ENCODE data around the gene NEMF.
"Not testable (repeated sequence)": the region's sequence is repeated elsewhere in the genome, so short reads cannot be mapped to it uniquely, and the experiment has no call there.

The NEMF gene

DNA sequence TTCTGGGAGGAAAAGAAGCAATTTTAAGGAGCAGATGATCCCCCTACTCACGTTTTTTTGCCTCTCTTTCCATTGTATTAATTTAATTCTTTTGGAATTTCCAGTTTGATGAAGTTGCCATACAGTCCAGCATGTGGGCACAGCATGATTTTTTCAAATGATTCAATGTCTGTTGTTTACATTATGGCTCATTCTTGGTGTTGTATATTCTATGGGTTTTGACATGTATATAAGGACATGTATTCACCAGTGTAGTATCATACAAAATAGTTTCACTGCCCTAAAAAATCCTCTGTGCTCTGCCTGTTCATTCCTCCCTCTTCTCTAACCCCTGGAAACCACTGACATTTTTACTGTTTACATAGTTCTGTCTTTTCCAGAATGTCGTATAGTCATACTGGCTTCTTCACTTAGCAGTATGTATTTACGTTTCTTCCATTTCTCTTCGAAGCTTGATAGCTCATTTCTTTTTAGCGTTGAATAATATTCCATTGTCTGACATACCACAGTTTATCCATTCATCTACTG lies 98.0 kb downstream of the NEMF start:
- no peak for DNase-seq (ENCODE audit: low read depth in 4 of 4, low spot score in 1 of 4)

DNA sequence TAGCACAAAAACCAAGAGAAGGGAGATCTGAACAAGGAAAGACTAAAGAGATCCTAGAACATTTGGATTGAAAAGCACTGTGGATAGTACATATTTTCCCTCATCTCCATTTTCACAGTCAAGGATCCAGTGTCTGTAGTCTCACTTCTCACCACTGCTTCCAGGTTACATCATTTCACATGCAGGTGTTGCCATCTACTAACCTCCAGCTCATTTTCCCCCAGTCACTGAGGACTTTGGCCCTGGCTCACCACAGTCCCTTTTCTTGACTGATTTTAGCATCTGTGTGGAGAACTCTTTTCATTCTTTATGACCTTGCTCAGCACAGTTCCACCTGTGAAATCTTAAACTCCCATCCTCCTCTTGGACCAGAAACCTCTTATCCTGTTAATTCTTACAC lies 106.1 kb downstream of the NEMF start:
- DNase-seq (ENCODE audit: low read depth in 4 of 4, low spot score in 1 of 4), result not testable (repeated sequence)

DNA sequence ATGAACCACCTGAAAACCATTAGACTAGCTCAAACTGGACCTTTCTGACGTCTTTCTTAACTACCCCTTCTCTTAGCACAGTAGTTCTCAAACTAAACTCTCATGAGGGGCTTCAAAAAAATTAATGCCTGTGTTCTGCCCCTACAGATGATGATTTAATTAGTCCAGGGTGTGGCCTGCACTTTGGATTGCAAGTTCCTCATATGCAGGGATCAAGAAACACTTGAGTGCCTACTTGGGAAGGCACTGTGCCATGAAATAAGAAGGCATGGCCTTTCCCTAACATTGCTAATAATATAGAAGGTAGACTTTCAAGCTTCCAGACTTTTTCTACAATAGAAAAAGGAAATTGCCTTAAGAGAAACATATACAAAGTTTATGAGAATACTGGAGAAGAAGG lies 107.4 kb downstream of the NEMF start:
- DNase-seq (ENCODE audit: low read depth in 4 of 4, low spot score in 1 of 4), result no peak

DNA sequence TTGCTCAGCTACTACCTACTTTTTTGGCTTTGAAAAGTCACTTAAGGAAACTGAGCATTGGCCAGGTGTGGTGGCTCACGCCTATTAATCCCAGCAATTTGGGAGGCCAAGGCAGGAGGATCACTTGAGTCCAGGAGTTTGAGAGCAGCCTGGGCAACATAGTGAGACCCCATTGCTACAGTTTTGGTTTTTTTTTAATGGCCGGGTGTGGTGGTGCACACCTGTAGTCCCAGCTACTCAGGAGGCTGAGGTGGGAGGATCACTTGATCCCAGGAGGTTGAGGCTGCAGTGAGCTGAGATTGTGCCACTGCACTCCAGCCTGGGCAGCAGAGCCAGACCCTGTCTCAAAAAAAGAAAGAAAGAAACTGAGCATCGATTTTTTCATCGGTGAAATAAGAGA lies 116.9 kb downstream of the NEMF start:
- not testable (repeated sequence) for DNase-seq (ENCODE audit: low read depth in 4 of 4, low spot score in 1 of 4)

DNA sequence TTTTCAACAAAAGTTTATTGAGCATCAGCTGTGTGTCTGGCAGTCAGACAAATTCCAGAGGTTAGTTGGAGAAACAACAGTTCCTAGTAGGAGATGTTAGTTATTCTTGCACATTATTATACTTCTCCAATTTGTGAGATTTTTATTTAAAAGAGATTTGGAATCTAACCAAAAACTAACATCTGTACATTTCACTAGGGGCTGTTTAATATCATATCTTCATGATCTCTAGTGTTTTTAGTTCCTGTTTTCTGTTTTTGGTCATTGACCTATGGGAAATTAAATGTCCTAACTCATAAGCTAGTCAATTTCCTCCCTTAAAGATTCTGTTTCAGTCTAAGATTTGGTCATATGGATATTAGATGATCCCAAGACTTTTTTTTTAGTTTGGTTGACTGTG lies 118.8 kb downstream of the NEMF start:
- no peak for DNase-seq (ENCODE audit: low read depth in 4 of 4, low spot score in 1 of 4)

DNA sequence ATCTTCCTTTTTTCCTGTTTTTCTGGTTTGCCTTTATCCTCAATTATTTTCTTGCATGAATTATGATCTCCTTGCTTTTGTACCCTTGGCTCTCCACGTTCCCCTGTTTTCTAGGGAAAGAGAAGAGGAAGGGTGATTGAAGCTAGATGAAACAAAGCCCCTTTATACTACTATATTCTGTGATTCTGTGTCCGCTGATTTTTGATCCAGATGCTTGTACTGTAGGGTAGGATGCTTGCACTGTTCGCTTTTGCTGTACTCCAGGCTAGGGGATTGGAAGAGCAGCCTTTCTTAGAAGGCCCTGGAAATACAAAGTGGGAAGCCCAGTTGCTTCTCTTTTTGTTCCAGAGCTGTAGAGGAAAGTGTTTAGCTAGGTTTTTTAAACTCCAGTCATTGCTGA lies 119.7 kb downstream of the NEMF start:
- DNase-seq (ENCODE audit: low read depth in 4 of 4, low spot score in 1 of 4), result no peak
